PC-9 (cell line): ENCODE results near the gene ALPK1.

Experiments
- CTCF ChIP-seq: fragments of 200-600 bp; sonication (generic); conservative IDR thresholded peaks from 2 replicates; pipeline ENCODE4 v1.6.1; 2017; ENCODE audit warnings: mixed run types, antibody characterized with exemption, mild to moderate bottlenecking, moderate library complexity
- EZH2 ChIP-seq: fragments of 200-600 bp; sonication (generic); IDR thresholded peaks from 2 replicates; pipeline ENCODE4 v1.8.0; 2017; ENCODE audit warnings: antibody characterized with exemption, low read depth

GRCh38 chr4:112290341-112290740, 6.8 kb upstream of the ALPK1 start:
- TF ChIP-seq CTCF = no peak
- TF ChIP-seq EZH2 = no peak
